Prostate gland (tissue), 2 donors: Measurements from ENCODE around the gene CMTM3. TPM values are rescaled to one million over a fixed set of nuclear protein-coding genes. Genes with fewer than 3 reads are reported as not detected.
"Not testable (repeated sequence)": the region's sequence is repeated elsewhere in the genome, so short reads cannot be mapped to it uniquely, and the experiment has no call there.

ENCODE experiments used
- DNase-seq: peaks from one replicate; pipeline ENCODE4 v3.0.0-alpha.2; 2019; ENCODE audit warnings: low spot score
- H3K27ac ChIP-seq, 2 donors: fragments of 200-600 bp; sonication (generic); 2 replicates each; pipeline ENCODE4 v1.5.1; 2017 to 2019
- H3K27me3 ChIP-seq: fragments of 200-600 bp; sonication (generic); replicated peaks from 2 replicates; pipeline ENCODE4 v1.5.1; 2019; ENCODE audit not compliant: insufficient read depth
- H3K36me3 ChIP-seq, 2 donors: fragments of 200-600 bp; sonication (generic); 1 replicate in 1 of 2; 2 replicates in 1 of 2; pipeline versions ENCODE4 v1.5.1 to v1.8.1; 2017 to 2019
- H3K4me1 ChIP-seq: fragments of 200-600 bp; sonication (generic); replicated peaks from 2 replicates; pipeline ENCODE4 v1.5.1; 2019
- H3K4me3 ChIP-seq, 2 donors: fragments of 200-600 bp; sonication (generic); 2 replicates each; pipeline ENCODE4 v1.5.1; 2017 to 2019
- H3K9me3 ChIP-seq: fragments of 200-600 bp; sonication (generic); 2 replicates; pipeline ENCODE4 v1.5.1; 2017
- POLR2A ChIP-seq: fragments of 450-650 bp; IDR thresholded peaks from one replicate; pipeline ENCODE4 v1.6.1; 2016; ENCODE audit warnings: antibody characterized with exemption, mild to moderate bottlenecking
- POLR2AphosphoS5 ChIP-seq: sonication (generic); formaldehyde crosslinking; IDR thresholded peaks from one replicate; pipeline ENCODE4 v1.6.1; 2017; ENCODE audit warnings: antibody characterized with exemption
- WGBS: methylation state at CpG from one replicate; pipeline ENCODE4 v1.1.5; 2018; 5-methylcytosine and 5-hydroxymethylcytosine counted together
- intact Hi-C: fragments of 100-400 bp; cut with DNase I; formaldehyde crosslinking; loops from one replicate; pipeline ENCODE4 v1.14.2; 2022
- total RNA-seq, 2 donors: library from RNA; depleted of rRNA; stranded (reverse); fragments of >200 nt; gene quantifications; one replicate each; pipeline ENCODE4 v1.1.0, GENCODE V29; 2016
- TF ChIP-seq, protein P1 (sequence below), 4 experiments: fragments of 200-600 bp in 2 of 4; fragments of 450-650 bp in 2 of 4; sonication (generic) in 2 of 4; IDR thresholded peaks; 1 replicate in 3 of 4; 2 replicates in 1 of 4; pipeline ENCODE4 v1.5.1; 2016 to 2019; ENCODE audit warnings: antibody characterized with exemption in 4 of 4, mild to moderate bottlenecking in 2 of 4, moderate library complexity in 2 of 4

Gene CMTM3
- total RNA-seq, 2 donors from 2014 or later = 10.7 to 133 TPM

DNA sequence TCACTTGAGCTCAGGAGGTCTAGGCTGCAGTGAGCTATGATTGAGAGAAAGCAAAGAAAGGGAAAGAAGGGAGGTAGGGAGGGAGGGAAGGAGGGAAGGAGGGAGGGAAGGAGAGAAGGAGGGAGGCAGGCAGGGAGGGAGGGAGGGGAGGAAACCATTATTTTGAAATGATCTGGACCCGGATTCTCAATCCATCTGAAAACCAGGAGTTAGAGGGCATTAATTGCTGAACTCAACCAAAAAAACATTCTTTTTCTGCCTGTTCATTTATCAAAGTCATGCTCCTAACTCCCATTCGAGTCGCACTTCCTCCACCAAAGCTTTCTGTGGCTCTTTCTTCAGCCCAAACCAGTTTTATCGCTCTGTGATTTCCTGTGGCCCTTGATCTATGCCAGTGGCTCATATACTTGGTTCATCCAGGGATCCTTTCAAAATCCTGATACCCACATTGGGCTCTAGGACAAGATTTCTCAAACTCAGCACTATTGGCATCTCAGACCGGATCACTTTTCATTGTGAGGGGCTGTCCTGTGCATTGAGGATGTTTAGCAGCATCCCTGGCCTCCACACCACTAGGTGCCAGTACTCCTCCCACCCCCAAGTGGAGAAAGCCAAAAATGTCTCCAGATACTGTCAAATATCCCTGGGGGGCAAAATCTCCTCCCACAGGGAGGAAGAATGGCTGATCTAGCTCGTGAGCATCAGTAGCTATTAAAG, 53.8 kb downstream of the CMTM3 start:
- Histone ChIP-seq H3K27me3 (no peaks in the 10 kb centered on the region), H3K4me3 (no peak overlapping the region), H3K4me1 (no peaks in the 10 kb centered on the region), H3K9me3 (no peaks in the 10 kb centered on the region), H3K36me3 (no peaks in the 10 kb centered on the region), H3K27ac (no peak overlapping the region)
- intact Hi-C loops = no loop called here
- TF ChIP-seq POLR2A = no peak
- TF ChIP-seq, protein P1, sequence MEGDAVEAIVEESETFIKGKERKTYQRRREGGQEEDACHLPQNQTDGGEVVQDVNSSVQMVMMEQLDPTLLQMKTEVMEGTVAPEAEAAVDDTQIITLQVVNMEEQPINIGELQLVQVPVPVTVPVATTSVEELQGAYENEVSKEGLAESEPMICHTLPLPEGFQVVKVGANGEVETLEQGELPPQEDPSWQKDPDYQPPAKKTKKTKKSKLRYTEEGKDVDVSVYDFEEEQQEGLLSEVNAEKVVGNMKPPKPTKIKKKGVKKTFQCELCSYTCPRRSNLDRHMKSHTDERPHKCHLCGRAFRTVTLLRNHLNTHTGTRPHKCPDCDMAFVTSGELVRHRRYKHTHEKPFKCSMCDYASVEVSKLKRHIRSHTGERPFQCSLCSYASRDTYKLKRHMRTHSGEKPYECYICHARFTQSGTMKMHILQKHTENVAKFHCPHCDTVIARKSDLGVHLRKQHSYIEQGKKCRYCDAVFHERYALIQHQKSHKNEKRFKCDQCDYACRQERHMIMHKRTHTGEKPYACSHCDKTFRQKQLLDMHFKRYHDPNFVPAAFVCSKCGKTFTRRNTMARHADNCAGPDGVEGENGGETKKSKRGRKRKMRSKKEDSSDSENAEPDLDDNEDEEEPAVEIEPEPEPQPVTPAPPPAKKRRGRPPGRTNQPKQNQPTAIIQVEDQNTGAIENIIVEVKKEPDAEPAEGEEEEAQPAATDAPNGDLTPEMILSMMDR (IDR thresholded peaks at IDR 0.05) = no peak
- TF ChIP-seq POLR2AphosphoS5 = no peak
- no peak for DNase-seq
- 72% methylated on average over 6 of the region's 6 CpGs for WGBS

DNA sequence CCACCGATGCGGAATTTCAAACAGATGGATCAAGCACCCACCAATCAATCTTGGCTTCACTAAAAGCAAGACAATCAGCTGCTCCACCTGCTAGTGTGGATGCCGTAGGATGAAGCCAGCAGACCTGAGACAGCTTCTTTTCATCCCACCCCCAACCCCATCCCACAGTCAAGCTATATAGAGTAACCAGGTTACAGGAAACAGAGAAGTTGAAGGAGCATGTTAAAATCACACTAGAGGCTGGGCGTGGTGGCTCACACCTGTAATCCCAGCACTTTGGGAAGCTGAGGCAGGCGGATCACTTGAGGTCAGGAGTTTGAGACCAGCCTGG, 54.3 kb downstream of the CMTM3 start:
- TF ChIP-seq, protein P1 (IDR thresholded peaks at IDR 0.05) = no peak
- TF ChIP-seq POLR2A (no peak), POLR2AphosphoS5 (no peak)
- intact Hi-C loops = no loop called here
- WGBS = 94% methylated on average over 5 of the region's 5 CpGs
- Histone ChIP-seq H3K36me3 (no peaks in the 10 kb centered on the region), H3K4me1 (no peaks in the 10 kb centered on the region), H3K27me3 (no peaks in the 10 kb centered on the region), H3K9me3 (no peaks in the 10 kb centered on the region), H3K27ac (no peak overlapping the region), H3K4me3 (no peak overlapping the region)
- no peak for DNase-seq

DNA sequence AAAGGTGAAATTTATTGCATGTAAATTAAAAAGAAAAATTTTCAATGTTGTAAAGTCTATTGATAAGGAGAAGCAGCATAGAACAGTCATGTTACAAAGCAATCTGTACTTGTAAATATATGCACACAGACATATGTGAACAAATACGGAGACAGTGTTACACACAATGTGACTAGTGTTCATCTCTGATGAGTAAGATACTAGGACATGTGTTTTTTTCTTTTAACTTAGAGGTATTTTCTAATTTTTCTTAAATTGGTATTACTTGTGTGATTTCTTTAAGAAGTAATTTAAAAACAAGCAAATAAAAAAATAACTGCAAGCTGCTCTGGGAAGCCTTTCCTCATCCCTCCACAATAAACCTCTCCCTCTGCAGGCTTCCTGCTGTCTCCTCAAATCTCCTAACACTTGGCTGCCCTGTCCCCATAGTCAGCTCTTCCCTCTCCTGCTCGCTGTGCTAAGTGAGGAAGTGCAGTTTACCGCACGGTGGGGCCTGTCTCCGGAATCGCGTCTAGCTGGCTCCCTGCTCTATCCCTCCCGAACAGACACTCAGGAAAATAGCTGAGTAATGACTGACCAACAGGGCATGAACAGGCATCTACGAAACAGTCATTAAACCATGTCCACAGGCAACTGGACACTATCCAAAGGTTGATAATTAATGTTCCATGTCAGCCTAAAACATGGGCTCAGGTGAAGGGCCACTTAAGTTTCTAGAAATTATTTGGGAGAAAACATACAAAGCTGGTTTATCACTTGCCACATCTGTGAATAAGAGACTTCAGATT, 56.1 kb downstream of the CMTM3 start:
- Histone ChIP-seq H3K4me1 (no peaks in the 10 kb centered on the region), H3K4me3 (no peak overlapping the region), H3K36me3 (no peaks in the 10 kb centered on the region), H3K27me3 (no peaks in the 10 kb centered on the region), H3K27ac (peak overlapping the region; percentile 57 to 60), H3K9me3 (no peaks in the 10 kb centered on the region)
- TF ChIP-seq POLR2AphosphoS5 = peak; percentile 64
- TF ChIP-seq, protein P1 (IDR thresholded peaks at IDR 0.05) = peak in 3 of 4 experiments; percentile 11 to 27 (median 17)
- no peak for TF ChIP-seq POLR2A
- intact Hi-C loops = loop anchor here (5.0 kb wide), 1 partner anchor 37 kb away; the partner anchor contains the start of gene CMTM4
- WGBS = 6% methylated on average over 9 of the region's 9 CpGs
- peak; percentile 62 for DNase-seq

DNA sequence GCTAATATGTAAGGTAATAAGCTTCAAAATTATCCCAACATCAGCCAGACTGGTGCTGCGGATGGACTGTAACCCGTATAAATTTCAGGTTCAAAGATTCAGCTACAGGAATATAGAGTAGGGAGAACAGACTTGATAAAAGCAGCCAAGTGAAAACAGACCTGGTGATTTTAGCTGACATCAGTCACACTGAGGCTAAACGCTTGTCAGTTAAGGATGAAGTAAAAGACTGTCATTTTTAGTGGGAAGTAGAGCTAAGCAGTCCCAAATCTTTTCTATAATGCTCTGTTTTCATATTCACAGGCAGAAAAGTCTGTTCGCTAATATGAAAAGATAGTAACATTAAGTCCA, 56.7 kb downstream of the CMTM3 start:
- Histone ChIP-seq H3K27ac (peak overlapping the region; percentile 57 to 60), H3K27me3 (no peaks in the 10 kb centered on the region), H3K4me3 (no peak overlapping the region), H3K36me3 (no peaks in the 10 kb centered on the region), H3K9me3 (no peaks in the 10 kb centered on the region), H3K4me1 (no peaks in the 10 kb centered on the region)
- TF ChIP-seq POLR2AphosphoS5 = no peak
- TF ChIP-seq, protein P1 (IDR thresholded peaks at IDR 0.05) = no peak
- no peak for TF ChIP-seq POLR2A
- DNase-seq = no peak
- intact Hi-C loops = loop anchor here (5.0 kb wide), 1 partner anchor 36 kb away; the partner anchor contains the start of gene CMTM4
- WGBS = 50% methylated on average over 4 of the region's 4 CpGs

DNA sequence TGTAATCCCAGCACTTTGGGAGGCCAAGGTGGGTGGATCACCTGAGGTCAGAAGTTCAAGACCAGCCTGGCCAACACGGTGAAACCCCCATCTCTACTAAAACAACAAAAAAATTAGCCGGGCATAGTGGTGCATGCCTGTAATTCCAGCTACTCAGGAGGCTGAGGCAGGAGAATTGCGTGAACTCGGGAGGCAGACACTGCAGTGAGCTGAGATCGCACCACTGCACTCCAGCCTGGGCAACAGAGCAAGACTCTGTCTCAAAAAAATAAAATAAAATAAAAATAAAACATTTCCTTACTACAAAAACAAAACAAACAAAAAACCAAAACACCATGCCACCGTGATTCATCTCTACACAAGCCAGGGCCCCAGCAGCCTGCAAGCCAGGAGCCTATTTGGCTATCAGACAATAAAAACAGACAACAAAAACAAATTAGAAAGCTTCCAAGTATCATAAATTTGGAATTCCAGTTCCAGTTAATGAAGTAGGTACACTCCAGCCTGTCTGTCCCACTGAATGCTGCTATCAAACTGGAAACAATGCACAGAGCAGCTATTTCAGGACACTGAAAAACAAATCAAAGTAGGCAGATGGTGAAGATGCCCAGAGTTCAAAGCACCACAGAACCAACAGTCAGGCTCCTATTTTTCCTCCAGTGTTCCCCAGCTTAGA, 57.3 kb downstream of the CMTM3 start:
- intact Hi-C loops = loop anchor here (5.0 kb wide), 1 partner anchor 35 kb away; the partner anchor contains the start of gene CMTM4
- not testable (repeated sequence) for DNase-seq, H3K4me3 ChIP-seq, H3K27me3 ChIP-seq, H3K36me3 ChIP-seq, H3K9me3 ChIP-seq, H3K4me1 ChIP-seq
- WGBS = 73% methylated on average over 6 of the region's 6 CpGs
- peak overlapping the region; percentile 57 to 60 for H3K27ac ChIP-seq
